ENCODE results near the gene PMIS2.

Gene PMIS2

DNA sequence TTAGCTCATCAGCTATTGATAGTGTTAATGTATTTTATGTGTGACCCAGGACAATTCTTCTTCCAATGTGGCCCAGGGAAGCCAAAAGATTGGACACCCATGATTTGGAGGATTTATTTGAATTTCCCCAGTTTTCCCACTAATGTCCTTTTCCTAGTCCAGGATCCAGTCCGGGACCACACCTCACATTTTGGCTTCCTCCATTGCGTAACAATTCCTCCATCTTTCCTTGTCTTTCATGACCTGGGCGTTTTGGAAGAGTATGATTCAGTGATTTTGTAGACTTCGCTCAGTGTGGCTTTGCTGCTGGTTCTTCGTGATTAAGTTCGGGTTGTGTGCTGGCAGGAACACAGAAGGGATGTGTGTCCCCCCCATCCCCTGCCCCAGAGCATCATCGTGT, 19.2 kb upstream of the PMIS2 start:
- no peak for TF ChIP-seq CTCF (IDR thresholded peaks at IDR 0.05; ENCODE audit: extremely low read depth, insufficient read depth, missing control alignments)
- no peak for DNase-seq (ENCODE audit: low spot score)
- in situ Hi-C loops (cut with MboI; ENCODE audit: low pct_unique_long_range_greater_than_20kb, low sequenced_read_pairs, unreplicated experiment) = no loop called here

GRCh38 chr19:35569281-35569781, 16.6 kb upstream of the PMIS2 start:
- no peak for TF ChIP-seq CTCF (IDR thresholded peaks at IDR 0.05; ENCODE audit: extremely low read depth, insufficient read depth, missing control alignments)
- no peak for DNase-seq (ENCODE audit: low spot score)
- in situ Hi-C loops (cut with MboI; ENCODE audit: low pct_unique_long_range_greater_than_20kb, low sequenced_read_pairs, unreplicated experiment) = no loop called here

GRCh38 chr19:35571406-35571965, 14.5 kb upstream of the PMIS2 start:
- TF ChIP-seq CTCF (IDR thresholded peaks at IDR 0.05; ENCODE audit: extremely low read depth, insufficient read depth, missing control alignments) = no peak
- in situ Hi-C loops (cut with MboI; ENCODE audit: low pct_unique_long_range_greater_than_20kb, low sequenced_read_pairs, unreplicated experiment) = no loop called here
- no peak for DNase-seq (ENCODE audit: low spot score)

DNA sequence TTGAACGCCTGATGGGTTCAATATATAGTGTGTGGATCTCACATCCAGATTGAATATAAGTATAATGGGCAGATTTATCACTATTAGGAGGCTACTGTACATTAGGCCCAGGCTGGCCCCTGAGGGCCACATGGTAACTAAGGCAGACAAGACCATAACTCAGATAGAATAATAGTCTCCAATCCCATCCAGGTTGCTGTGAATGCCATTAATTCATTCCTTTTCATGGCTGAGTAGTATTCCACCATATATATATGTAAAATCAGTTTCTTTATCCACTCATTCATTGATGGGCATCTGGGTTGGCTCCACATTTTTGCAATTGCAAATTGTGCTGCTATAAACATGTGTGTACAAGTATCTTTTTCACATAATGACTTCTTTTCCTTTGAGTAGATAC, 8.1 kb upstream of the PMIS2 start:
- no peak for DNase-seq (ENCODE audit: low spot score)
- in situ Hi-C loops (cut with MboI; ENCODE audit: low pct_unique_long_range_greater_than_20kb, low sequenced_read_pairs, unreplicated experiment) = no loop called here
- no peak for TF ChIP-seq CTCF (IDR thresholded peaks at IDR 0.05; ENCODE audit: extremely low read depth, insufficient read depth, missing control alignments)

GRCh38 chr19:35578707-35579106, 7.3 kb upstream of the PMIS2 start:
- no peak for TF ChIP-seq CTCF (IDR thresholded peaks at IDR 0.05; ENCODE audit: extremely low read depth, insufficient read depth, missing control alignments)
- no peak for DNase-seq (ENCODE audit: low spot score)
- in situ Hi-C loops (cut with MboI; ENCODE audit: low pct_unique_long_range_greater_than_20kb, low sequenced_read_pairs, unreplicated experiment) = no loop called here

DNA sequence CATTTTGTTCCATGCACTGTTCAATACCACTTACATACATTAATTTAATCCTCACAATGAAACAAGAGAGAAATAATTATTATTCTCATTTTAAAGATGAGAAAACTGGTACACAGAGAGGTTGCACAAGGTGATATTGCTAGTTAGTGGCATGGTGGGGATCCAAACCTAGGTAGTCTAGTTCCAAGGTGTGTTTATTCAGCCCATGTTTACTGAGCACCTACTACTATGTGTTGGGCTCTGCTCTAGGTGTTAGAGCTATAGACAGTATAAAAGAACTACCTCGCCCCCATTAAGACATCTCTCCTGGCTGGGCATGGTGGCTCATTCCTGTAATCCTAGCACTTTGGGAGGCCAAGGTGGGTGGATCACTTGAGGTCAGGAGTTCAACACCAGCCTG, 3.2 kb upstream of the PMIS2 start:
- no peak for DNase-seq (ENCODE audit: low spot score)
- in situ Hi-C loops (cut with MboI; ENCODE audit: low pct_unique_long_range_greater_than_20kb, low sequenced_read_pairs, unreplicated experiment) = no loop called here
- no peak for TF ChIP-seq CTCF (IDR thresholded peaks at IDR 0.05; ENCODE audit: extremely low read depth, insufficient read depth, missing control alignments)

All from GM13977 (cell line).